RPMI7951 (cell line): ENCODE results near the gene AARS2. TPM values are rescaled to one million over a fixed set of nuclear protein-coding genes. Genes with fewer than 3 reads are reported as not detected.
A peak's percentile ranks its signal among the peaks of the same experiment; 100 is the strongest.
"Not testable (repeated sequence)": the region's sequence is repeated elsewhere in the genome, so short reads cannot be mapped to it uniquely, and the experiment has no call there.

Source experiments
- DNase-seq: peaks from one replicate; pipeline ENCODE4 v3.0.0-alpha.2; 2012; ENCODE audit warnings: low read depth
- total RNA-seq: library from RNA; depleted of rRNA; stranded (reverse); fragments of >200 nt; shearing (Covaris generic); gene quantifications from 2 replicates; pipeline ENCODE4 v1.2.3, GENCODE V29; 2014

Gene AARS2
- total RNA-seq, 1 experiment from 2014 or later = 7.1 TPM

DNA sequence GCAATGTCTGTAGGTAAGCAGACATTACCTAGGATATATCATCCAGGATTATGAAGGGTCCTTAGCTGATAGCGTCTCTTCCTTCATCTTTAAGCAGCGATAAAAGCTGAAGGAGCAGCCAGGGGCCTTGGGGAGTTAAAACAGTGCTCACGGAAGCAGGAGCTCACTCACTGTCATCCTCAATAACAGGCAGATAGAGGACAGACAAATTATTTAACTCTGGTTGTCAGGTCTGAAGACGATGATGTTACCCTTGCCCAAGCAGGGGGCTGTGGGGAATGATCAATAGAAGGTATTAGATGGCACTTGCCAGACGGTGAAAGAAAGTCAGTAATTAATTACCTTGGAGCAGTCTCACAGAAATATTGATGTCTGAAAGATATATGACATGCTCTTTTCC, 16.7 kb upstream of the AARS2 start:
- no peak for DNase-seq

DNA sequence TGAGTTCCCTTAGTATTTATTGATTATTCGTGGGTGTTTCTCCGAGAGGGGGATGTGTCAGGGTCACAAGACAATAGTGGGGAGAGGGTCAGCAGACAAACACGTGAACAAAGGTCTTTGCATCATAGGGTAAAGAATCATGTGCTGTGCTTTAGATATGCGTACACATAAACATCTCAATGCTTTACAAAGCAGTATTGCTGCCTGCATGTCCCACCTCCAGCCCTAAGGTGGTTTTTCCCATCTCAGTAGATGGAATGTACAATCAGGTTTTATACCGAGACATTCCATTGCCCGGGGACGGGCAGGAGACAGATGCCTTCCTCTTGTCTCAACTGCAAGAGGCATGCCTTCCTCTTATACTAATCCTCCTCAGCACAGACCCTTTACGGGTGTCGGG, 15.1 kb upstream of the AARS2 start:
- DNase-seq = not testable (repeated sequence)

- DNase-seq = no peak
Measured at GRCh38 chr6:44327760-44328159, 14.6 kb upstream of the AARS2 start.

DNA sequence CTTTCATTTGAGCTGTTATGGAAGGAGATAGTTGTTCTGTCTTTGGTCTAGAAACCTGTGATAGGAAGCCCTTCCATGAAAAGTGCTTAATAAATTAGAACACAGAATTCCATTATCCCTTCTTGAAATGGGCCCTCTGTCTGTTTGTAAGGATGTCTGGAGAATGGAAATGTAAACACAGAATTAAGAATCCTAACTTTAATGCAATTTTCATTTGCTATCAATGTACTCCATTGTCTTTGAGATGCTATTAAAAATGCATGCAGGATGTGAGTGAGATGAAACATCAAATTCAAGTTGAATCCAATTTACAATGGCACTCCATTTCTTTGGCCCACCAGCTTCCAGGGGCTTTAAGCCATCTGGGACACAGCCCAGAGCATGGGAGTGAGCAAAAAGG, 13.9 kb upstream of the AARS2 start:
- peak; percentile 19 for DNase-seq

DNA sequence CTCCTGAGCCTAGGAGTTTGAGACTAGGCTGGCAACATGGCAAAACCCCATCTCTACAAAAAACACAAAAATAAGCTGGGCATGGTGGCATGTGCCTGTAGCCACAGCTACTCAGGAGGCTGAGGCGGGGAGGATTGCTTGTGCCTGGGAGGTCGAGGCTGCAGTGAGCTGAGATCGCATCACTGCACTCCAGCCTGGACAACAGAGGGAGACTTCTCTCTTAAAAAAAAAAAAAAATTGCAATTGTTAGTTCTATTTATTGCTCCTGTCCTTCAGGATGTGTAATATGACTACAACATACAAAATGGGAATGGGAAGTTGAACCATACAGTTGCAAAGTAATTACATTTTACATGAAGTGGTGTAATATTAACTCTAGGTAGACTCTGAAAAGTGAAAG, 8.1 kb upstream of the AARS2 start:
- no peak for DNase-seq

DNA sequence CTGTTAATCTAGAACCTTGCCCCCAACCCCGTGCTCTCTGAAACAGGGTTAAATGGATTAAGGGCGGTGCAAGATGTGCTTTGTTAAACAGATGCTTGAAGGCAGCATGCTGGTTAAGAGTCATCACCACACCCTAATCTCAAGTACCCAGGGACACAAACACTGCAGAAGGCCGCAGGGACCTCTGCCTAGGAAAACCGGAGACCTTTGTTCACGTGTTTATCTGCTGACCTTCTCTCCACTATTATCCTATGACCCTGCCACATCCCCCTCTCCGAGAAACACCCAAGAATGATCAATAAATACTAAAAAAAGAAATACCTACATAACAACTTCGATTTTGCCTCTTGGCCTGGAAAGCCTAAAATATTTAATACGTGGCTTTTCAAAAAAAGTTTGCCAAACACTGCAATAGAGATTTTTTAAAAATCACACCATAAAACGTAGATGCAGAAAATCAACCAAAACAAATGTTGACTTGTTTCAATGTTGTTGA, 4.0 kb upstream of the AARS2 start:
- DNase-seq = not testable (repeated sequence)

DNA sequence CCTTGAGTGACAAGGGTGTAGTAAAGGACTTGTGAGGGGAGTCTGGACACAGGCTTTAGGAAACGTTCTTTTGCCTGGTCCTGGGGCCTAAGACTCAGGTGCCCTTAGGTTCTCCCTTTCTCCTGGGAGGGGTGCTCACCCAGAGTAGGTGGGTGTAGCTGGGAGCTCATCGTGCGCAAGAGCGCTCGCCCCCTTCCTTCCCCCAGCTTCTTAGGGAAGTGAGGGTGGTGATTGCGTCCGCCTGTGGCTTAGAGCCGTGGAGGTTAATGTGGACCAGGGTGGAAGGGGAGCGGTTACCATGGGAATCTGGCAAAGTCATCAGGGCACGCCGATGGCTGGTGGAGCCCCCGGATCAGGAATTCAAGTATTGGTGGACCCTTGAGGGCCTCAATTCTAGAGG, 3.3 kb upstream of the AARS2 start:
- no peak for DNase-seq

GRCh38 chr6:44315951-44316350, 2.8 kb upstream of the AARS2 start:
- no peak for DNase-seq

- no peak for DNase-seq
Measured at GRCh38 chr6:44315516-44315915, 2.4 kb upstream of the AARS2 start.

DNA sequence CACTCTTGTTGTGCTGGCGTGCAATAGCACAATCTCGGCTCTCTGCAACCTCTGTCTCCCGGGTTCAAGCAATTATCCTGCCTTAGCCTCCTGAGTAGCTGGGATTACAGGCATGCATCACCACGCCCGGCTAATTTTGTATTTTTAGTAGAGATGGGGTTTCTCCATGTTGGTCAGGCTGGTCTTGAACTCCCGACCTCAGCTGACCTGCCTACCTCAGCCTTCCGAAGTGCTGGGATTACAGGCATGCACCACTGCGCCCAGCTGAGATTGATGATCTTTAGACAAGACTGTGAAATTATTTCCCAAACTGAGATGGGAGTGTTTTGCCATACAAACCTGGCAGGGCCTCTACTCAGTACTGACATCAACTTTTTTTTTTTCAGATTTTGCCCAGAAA, 1.5 kb upstream of the AARS2 start:
- DNase-seq = not testable (repeated sequence)

DNA sequence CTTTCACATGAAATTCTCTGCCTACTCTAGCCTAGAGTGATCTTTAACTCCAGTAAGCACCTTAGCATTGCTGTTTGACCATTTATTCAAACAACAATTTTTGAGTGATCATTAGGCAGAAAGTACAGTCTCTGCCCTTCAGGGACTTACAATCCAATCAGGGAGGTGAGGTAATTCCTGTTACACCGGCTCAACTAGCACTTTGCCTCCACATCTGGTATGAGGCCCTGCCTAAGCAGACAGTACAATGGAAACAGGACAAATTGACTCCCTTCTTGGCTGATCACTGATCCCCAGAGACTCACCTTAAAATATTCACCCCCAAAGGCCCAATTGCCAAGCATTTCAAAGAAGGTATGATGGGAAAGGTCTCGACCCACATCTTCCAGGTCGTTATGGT, 1.4 kb downstream of the AARS2 start:
- no peak for DNase-seq

- DNase-seq = no peak
Measured at GRCh38 chr6:44311304-44311703, 1.8 kb downstream of the AARS2 start.

GRCh38 chr6:44310241-44310640, 2.9 kb downstream of the AARS2 start:
- no peak for DNase-seq

DNA sequence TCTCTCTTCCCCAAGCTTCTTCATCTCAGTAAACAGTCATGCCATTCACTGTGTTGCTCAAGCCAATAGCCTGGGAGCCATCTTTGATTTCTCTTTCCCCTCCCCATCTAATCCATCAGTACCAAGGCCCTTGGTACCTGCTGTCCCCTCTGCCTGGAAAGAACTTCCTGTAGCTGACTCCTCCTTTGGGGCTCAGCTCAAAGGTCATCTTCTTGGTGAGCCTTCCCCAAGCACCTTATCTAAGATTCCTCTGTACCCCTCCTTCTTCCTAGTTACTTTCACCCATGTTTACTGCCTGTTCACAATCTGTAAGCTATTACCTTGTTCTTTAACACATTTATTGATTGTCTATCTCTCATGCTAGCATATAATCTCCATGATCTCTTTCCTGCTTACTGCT, 3.5 kb downstream of the AARS2 start:
- no peak for DNase-seq

- DNase-seq = no peak
Measured at GRCh38 chr6:44309092-44309491, 4.1 kb downstream of the AARS2 start.

- DNase-seq = no peak
Measured at GRCh38 chr6:44307217-44307616, 5.9 kb downstream of the AARS2 start.

DNA sequence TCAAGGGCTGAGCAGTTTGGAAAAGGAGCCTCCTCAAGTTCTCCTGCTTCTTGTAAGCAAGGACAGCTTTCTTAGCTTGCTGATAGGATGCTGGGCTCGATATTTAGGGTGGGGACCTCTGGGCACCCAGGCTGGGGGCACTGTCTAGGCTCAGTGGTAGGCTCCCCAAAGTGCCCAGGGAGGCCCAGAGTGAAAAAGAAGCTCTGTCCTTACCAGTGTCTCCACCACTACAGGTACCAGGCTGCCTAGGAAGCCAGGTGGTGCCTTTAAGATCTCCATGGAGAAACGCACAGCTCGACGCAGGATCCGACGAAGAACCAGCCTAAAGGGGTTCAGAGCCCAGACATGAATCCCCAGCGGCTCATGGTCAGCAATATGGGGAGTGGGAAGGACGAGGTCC, 6.4 kb downstream of the AARS2 start:
- DNase-seq = no peak

DNA sequence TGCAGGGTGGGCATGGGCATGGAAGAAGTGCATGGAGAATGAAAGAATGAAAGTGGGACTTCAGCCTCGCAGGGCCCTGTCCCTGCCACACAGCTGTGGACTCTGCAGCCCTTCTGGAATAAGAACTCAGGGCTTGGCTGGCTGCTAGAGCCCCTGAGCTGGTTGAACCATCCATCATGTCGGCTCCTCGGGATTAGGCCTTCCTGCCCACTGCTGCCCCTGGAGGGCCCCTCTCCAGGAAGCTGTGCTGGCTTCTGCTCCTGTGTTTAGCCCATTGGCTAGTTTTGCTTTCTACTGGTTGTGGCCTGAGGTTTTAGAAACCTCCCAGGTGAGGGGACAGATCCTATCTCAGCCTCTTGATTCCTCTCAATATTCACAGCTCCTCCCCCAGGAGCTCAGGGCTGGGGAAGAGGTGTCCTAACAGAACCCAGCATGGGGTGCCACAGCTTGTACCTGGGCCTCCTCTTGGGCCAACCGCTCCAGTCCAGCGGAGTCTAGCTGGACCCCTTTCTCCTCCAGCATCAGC, 7.9 kb downstream of the AARS2 start:
- no peak for DNase-seq

DNA sequence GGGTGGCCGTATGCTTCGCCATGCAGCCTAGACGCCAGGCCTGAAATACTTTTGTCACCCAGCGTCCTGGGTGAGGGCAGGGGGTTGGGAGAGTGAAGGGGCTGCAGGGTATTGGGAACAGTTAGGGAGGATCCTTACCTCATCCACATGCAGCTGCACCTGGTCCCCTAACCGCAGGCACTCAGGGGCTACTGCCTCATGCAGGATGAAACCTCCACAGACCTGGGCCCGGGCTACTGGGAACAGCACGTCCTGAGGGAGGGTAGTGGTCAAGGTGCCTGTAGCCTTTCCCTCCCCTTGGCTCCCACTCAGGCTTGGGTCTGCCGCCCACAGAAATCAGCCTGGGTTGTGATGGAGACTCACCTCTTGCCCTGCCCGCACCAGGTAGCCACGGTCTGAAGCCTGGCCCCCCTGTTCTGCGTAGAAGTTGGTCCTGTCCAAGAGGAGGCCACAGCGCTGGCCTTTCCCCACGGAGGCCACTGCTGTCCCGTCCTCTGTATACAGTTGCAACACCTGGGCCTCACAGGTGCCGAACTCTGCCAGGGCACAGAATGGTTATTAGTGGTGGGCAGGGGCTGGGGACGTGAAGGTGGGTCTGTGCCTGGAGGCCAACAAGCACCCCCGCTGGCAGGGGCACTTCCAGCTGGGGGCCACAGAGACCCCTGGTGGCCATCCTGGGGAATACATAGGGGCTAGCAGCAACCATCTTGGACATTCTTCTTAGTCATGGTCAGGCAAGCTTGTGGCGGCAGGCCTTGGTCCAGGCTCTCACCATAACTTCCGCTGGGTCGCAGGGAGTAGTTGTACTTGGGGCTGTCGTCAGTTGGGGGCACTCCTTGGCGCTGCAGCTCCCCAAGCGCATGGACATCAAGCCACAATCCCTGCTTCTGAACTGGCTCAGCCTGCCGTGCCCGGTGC, 8.6 kb downstream of the AARS2 start:
- peak; percentile 39 for DNase-seq

- DNase-seq = no peak
Measured at GRCh38 chr6:44303842-44304241, 9.3 kb downstream of the AARS2 start.

GRCh38 chr6:44302856-44303255, 10.3 kb downstream of the AARS2 start:
- DNase-seq = no peak

GRCh38 chr6:44301782-44302564, 11.2 kb downstream of the AARS2 start:
- DNase-seq = no peak

DNA sequence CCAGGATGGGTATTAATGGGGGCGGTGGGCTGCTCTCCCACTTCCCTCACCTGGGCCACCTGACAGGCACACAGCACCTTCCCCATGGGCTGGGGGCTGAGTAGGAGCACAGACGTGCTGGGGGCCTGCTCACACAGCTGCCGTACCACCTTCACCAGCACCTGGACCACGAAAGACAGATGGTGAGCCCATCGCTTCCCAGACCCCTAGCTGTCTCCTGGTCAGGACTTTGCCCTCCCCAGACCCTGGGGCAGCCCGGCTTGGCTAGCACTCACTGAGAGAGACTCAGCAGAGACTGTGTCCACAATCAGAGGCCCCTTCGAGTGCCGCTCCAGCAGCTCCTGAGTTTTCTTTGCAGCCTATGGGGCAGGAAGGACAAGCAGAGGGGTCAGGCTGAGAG, 12.0 kb downstream of the AARS2 start:
- DNase-seq = no peak
